Frontal cortex (tissue), 4 donors: ENCODE data around the gene RAD18. TPM values are rescaled to one million over a fixed set of nuclear protein-coding genes. Genes with fewer than 3 reads are reported as not detected.

Source experiments
- DNase-seq, 2 donors: peaks; one replicate each; pipeline ENCODE4 v3.0.0; 2012; ENCODE audit warnings: low spot score in 2 of 2
- FAIRE-seq: peaks from 2 replicates; lab custom pipeline; 2012; peaks lifted over from hg19 to GRCh38; lab: Jason Lieb, UNC
- total RNA-seq: library from RNA; depleted of rRNA; stranded (reverse); fragments of >200 nt; gene quantifications from one replicate; pipeline ENCODE4 v1.2.3, GENCODE V29; 2014
- donor health status: control.
- donor health status: control.
- donor health status: control.

RAD18 gene
- total RNA-seq, 1 donor from 2014 or later, result 11.8 TPM

DNA sequence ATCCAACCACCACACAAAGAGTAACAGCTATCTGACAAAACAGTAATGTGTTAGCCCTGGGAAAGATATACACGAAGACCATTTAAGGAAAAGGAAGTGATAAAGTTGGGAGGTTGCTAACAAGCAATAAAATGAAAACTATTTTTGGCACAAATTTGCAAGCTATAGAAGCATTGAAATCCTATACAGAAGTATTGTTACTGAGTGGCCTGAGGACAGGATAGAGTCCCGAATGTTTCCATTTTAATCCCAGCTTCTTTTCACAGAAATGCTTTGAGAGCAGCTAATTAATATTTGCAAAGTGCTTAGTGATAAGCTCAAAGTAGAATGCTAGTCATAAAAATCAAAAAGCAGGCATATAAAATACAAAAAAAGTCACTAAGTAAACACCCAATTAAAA is 51.5 kb downstream of the RAD18 start:
- FAIRE-seq (no peak), DNase-seq (no peak)

GRCh38 chr3:8909160-8909559 is 54.1 kb downstream of the RAD18 start:
- no peak for DNase-seq
- no peak for FAIRE-seq

GRCh38 chr3:8903191-8903590 is 60.1 kb downstream of the RAD18 start:
- FAIRE-seq, result no peak
- DNase-seq, result no peak

DNA sequence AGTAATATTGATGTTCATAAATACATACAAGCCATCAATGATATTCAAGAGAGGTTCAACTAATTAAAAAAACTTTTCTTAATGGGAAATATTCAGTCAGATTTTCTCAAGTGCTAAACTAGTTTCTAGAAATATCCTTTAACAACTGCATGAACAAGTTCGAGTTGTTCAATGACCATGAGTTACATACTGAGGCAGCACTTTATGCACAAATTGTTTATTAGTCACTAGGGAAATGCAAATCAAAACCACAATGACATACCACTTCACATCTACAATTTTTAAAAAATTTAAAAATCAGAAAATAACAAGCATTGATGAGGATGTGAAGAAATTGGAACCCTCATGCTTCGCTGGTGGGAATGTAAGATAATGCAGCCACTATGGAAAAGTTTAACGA is 62.4 kb downstream of the RAD18 start:
- DNase-seq (no peak), FAIRE-seq (no peak)

- DNase-seq, result no peak
- no peak for FAIRE-seq
These were observed 63.3 kb downstream of the RAD18 start for GRCh38 chr3:8899876-8900460.

DNA sequence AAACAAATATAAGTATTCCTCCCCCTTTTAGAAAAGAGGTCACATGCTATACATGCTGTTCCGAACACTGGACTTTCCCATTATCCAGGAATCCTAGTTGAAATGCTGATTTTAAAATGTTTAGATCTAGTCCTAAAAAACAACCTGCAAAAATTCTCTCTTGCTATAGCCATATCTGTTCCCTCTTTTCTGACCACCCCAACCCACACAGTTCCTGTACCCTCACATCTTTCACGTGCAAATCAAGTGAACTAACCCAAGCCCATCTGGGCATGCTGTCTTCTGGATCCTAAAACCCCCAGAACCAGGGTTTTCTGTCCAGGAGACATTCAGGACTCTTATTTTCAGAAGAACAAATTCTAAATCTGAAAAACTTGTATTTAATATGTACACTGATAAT is 67.4 kb downstream of the RAD18 start:
- FAIRE-seq (no peak), DNase-seq (no peak)

GRCh38 chr3:8893001-8893400 is 70.3 kb downstream of the RAD18 start:
- FAIRE-seq (no peak), DNase-seq (no peak)

GRCh38 chr3:8891774-8892173 is 71.5 kb downstream of the RAD18 start:
- FAIRE-seq, result no peak
- DNase-seq, result no peak

- DNase-seq, result no peak
- FAIRE-seq, result no peak
These were observed 72.0 kb downstream of the RAD18 start for GRCh38 chr3:8891303-8891702.

DNA sequence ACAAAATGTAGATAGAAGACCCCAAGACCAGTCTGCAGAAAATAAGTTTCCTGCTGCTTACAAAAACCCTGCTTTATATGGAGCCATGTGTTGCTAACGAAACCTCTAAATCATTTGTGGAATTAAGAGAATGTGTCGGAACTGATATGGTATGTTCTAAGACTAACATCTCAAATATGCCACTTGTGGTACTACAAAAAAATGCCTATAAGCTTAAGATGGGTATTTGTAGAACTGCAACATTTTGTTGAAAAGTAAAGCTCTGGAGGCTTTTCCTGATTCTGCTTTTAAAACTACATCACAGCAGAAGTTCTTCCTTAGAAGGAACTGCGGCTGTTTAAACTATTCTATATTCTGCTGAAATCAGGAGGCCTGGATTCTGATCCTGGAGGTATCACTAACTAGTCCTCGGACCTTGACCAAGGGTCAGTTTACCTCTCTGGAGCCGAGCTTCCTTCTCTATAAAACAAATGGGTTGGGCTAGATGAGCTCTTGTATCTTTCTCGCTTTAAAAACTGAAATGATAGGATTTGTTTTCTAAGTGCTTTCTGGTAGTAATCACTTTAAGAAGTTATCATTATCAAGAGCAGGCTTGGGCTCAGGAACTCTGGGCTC is 74.9 kb downstream of the RAD18 start:
- DNase-seq (no peak), FAIRE-seq (no peak)

- DNase-seq (no peak), FAIRE-seq (no peak)
These were observed 75.6 kb downstream of the RAD18 start for GRCh38 chr3:8887435-8888300.

DNA sequence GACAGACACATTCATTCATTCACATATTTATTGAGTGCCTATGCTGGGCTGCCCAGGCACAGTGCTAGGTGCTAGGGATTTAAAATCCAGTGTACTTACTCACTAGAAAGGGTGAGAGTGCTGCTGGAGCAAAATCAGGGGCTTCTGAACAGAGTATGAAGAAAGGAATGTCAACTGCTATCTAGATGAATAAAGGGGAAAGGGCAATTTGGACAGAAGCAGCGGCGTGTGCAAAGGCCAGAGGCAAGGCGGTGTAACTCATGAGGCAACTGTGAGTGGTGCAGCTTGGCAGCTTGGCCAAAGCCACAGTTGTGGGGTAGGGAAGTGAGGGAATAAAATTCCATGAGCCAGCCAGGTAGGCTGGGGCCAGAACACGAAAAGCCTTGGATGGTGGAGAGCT is 76.7 kb downstream of the RAD18 start:
- DNase-seq, result no peak
- FAIRE-seq, result no peak

DNA sequence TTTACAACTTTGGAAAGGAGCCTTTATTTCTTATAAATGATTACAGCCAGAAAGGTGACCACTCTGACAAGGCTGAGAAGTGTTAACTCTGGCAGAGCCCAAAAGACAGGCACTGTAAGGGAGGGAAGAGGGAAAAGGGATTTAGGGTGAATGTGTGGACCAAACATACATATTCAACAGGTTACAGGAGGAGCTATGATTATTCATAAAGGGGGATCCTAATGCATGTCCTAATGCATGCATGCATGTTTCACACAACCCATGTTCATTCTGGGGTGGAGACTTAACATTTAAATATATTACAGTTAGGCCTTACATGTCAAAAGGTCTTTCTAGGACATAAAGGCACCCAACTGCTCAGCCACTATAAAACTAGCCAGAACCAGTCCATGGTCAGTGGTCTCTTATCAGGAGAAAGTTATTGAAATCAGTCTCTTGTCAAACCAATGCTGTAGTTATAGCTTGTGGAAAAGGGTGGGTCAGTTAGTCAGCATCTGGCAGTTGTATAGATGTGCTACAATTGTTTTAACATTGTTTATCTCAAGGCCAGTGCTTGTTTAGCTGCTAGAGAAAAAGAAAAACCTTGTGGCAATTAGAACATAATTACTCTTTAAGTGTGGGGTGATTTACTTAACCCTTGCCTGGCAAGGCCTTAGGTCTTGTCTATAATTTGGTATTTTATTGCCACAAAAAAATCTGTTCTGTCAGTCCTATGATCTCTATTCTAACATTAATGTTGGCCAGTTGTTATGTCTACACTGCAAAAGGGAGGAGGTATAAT is 77.5 kb downstream of the RAD18 start:
- DNase-seq, result no peak
- FAIRE-seq, result no peak

- no peak for FAIRE-seq
- no peak for DNase-seq
These were observed 78.5 kb downstream of the RAD18 start for GRCh38 chr3:8884630-8885290.

GRCh38 chr3:8882642-8883041 is 80.6 kb downstream of the RAD18 start:
- DNase-seq, result no peak
- no peak for FAIRE-seq

DNA sequence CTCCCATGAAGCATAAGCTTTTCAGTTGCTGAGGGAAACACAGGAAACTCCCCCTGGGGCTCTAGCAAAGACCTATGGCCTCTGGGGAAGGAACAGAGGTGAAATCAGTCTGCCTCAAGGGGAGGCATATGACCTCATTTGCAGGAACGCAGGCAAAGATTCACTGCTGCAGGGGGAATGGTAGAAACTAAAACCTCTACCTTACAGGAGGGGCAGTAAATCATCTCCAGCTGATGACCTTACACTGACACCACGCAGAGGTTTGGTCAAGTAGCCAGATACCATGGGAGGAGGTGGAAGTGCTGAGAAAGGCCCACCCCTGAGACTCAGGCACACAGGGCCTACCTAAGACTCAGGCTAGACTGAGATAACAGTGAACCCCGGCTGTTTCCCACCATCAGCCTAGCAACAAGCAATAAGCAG is 81.1 kb downstream of the RAD18 start:
- DNase-seq (no peak), FAIRE-seq (no peak)

DNA sequence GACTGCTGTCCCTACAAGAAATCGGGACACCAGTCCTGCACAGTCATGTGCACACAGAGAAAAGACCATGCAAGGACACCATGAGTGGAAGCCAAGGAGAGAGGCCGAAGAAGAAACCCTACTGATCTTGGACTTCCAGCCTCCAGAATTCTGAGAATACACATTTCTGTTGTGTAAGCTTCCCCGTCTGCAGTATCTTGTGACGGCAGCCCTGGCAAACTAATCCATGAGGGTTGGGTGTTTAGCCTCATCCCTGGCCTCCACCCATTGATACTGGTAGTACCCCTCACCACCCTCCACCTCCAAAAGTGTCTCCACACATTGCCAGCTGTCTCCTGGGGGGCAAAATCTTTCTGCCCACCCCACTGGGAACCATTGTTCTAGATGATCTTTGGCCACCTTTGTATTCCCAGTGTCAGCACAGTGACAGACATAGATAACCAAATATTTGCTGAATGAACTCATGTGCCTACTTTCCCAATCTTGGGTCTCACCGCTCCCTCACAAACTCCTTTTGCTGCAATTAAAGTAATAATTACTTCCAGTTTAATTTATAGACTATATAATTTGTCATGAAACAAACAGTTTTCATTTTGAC is 83.8 kb downstream of the RAD18 start:
- no peak for FAIRE-seq
- DNase-seq, result no peak

DNA sequence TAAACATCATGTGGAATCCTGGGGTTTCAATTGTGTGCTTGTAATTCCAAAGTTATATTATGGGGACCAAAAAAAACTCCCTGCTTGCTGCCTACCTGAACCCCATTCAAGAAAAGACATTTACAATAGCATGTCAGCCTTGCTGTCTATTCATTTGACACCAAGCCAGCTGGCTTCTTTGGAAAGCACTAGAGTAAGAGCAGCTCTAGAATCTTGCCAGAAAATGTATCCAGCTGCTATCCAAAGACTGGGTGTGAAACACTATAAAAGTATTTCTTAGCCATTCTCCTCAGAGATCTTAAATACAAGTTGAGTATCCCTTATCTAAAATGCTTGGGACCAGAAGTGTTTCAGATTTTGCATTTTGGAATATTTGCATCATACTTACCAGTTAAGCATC is 87.4 kb downstream of the RAD18 start:
- DNase-seq (no peak), FAIRE-seq (no peak)

DNA sequence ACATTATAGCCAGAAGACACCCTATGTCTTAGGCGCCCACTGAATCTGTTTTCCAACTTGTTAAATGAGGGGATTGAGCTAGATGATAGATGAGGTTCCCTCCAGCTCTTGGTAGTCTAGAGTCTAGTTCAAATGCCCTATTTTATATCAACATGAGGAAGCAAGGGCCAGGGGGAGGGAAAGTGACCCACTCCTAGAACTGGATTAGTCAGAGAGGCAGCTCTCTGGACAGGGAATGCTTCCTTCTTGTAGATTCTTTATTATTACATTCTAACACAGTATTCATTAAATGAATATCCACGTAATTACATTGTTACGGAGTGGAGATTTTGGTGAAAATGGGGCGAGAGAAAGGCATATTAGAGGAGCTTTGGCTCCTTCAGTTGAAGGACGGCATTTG is 89.5 kb downstream of the RAD18 start:
- DNase-seq, result no peak
- FAIRE-seq, result no peak

DNA sequence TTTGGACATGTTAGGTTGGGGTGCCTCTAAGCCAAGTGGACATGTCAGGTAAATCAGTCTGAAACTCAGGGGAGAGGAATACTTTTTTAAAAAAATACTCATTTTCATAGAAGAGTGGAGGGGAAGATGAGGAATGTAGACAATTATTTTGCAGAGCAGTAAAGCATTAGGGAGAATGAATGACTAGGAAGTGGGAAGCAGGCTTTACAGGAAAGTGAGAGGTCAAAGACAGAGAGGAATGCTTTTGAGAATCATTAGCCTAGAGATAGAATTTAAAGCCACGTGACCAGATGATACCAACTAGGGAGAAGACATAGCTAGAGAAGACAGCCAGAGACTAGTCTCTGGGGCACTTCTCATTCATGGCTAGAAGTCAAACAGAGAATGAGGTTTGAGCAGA is 91.0 kb downstream of the RAD18 start:
- FAIRE-seq, result no peak
- DNase-seq, result no peak
